Epithelial cell of esophagus (primary cell): ENCODE results near the gene NAALAD2.

Source experiments
- DNase-seq: peaks from one replicate; pipeline ENCODE4 v3.0.0; 2010; ENCODE audit warnings: low read depth
- H3K4me3 ChIP-seq: 2 replicates; pipeline ENCODE4 v1.5.1; 2011; ENCODE audit warnings: mild to moderate bottlenecking, low read length, control low read depth
- TF ChIP-seq, protein P1 (sequence below): IDR thresholded peaks from 2 replicates; pipeline ENCODE4 v1.5.1; 2011; ENCODE audit warnings: low read depth, mild to moderate bottlenecking, low read length, control low read depth, inconsistent platforms; ENCODE audit not compliant: insufficient read depth; ENCODE audit errors: missing control alignments

NAALAD2 gene

GRCh38 chr11:90176069-90176468 is 41.6 kb downstream of the NAALAD2 start:
- TF ChIP-seq, protein P1, sequence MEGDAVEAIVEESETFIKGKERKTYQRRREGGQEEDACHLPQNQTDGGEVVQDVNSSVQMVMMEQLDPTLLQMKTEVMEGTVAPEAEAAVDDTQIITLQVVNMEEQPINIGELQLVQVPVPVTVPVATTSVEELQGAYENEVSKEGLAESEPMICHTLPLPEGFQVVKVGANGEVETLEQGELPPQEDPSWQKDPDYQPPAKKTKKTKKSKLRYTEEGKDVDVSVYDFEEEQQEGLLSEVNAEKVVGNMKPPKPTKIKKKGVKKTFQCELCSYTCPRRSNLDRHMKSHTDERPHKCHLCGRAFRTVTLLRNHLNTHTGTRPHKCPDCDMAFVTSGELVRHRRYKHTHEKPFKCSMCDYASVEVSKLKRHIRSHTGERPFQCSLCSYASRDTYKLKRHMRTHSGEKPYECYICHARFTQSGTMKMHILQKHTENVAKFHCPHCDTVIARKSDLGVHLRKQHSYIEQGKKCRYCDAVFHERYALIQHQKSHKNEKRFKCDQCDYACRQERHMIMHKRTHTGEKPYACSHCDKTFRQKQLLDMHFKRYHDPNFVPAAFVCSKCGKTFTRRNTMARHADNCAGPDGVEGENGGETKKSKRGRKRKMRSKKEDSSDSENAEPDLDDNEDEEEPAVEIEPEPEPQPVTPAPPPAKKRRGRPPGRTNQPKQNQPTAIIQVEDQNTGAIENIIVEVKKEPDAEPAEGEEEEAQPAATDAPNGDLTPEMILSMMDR: no peak
- no peak for DNase-seq
- H3K4me3 ChIP-seq: no peak overlapping the region

- H3K4me3 ChIP-seq: no peak overlapping the region
- DNase-seq: peak; percentile 86
Observed at GRCh38 chr11:90178751-90179150, 44.3 kb downstream of the NAALAD2 start.

GRCh38 chr11:90179923-90180322 is 45.5 kb downstream of the NAALAD2 start:
- H3K4me3 ChIP-seq: no peak overlapping the region
- DNase-seq: no peak
- TF ChIP-seq, protein P1: no peak

More at GRCh38 chr11:90178751-90179150, 44.3 kb downstream of the NAALAD2 start:
- TF ChIP-seq, protein P1: no peak

DNA sequence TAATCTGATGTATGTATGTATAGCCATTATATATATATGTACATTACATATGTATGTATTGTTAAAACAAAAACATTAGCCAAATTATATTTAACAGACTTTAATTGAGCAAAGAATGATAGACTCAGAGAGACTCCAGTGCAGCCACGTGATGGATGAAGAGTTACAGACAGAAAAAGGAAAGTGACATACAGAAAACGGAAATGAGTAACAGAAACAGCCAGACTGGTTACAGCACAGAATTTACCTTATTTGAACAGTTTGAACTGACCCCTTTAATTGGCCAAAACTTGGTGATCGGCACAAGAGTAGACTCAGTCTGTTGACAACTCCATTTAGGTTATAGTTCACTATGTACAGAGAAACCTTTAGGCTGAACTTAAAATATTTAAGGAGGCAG is 53.4 kb downstream of the NAALAD2 start:
- H3K4me3 ChIP-seq: no peak overlapping the region
- DNase-seq: no peak
- TF ChIP-seq, protein P1: no peak

DNA sequence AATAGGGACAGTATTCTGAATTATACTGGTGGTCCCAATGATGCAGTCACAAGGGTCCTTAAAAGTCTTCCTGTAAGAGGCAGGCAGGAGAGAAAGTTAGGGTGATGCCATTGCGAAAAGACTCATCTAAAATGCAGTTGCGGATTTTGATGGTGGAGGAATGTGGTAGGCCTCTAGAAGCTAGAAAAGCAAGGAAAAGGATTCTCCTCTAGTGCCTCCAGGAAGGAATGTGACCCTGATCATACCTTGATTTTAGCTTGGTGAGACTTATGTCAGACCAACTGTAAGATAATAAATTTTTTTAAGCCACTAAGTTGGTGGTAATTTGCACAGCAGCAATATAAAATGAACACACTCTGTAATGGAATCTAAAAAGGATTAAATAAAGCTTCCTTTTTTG is 54.5 kb downstream of the NAALAD2 start:
- no peak for DNase-seq
- no peak overlapping the region for H3K4me3 ChIP-seq
- TF ChIP-seq, protein P1: no peak

DNA sequence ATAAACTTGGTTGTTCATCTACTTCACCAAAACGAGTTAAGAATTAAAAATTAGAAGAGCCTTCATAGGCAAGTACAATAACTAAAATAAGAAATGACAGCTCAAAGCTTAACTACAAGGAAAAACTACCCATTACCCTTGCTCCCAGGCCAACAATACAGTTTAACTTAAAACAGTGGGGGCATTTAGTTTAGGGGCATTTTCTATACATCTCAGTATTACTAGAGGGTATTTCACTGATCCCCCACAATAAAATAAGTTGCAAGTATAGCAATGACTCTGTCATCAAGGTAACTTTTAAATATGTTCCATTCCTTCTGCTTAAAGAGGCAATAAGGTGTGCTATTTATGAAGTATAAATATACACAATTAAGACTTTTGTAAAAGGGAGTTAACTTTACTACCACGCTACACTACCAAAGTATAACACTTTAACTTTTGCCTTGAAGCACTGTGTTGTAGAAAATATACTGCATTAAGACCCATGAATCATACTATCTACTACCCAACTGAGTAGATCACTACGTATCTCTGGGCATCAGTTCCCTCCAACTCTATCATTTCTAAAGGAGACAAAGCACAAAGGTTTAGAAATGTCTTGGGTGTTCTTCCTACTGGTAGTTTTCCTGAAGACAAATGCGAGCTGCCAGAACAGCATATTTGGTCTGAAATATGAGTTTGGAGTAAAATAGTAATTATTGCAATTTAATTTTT is 58.6 kb downstream of the NAALAD2 start:
- DNase-seq: no peak
- TF ChIP-seq, protein P1: no peak
- H3K4me3 ChIP-seq: no peak overlapping the region

GRCh38 chr11:90197377-90197776 is 62.9 kb downstream of the NAALAD2 start:
- no peak overlapping the region for H3K4me3 ChIP-seq
- DNase-seq: no peak
- TF ChIP-seq, protein P1: no peak
